SK-N-SH treated with all-trans-retinoic acid at 6 μM for 48 hours (cell line): Measurements from ENCODE around the gene MALL.

Experiments used
- POU6F1 ChIP-seq: fragments of 250-450 bp; sonication (Bioruptor Pico); IDR thresholded peaks from 2 replicates; pipeline ENCODE4 v1.8.0; 2021; ENCODE audit warnings: low read depth, mild to moderate bottlenecking, moderate library complexity, borderline replicate concordance
- TCF4 ChIP-seq: fragments of 250-450 bp; sonication (Bioruptor Pico); IDR thresholded peaks from 2 replicates; pipeline ENCODE4 v1.8.0; 2021; ENCODE audit warnings: mild to moderate bottlenecking, moderate library complexity, borderline replicate concordance

- TF ChIP-seq TCF4 (CRISPR knock-in tag) = no peak
- no peak for TF ChIP-seq POU6F1 (CRISPR knock-in tag)
These were observed 9.8 kb downstream of the MALL start for GRCh38 chr2:110105608-110106467.
